GM21360 (cell line): ENCODE data around the gene CDC37.

Experiments
- ATAC-seq: cut with Tn5 transposase; IDR thresholded peaks from one replicate; pipeline ENCODE4 v1.9.1; 2021; ENCODE audit warnings: mild to moderate bottlenecking, moderate library complexity; ENCODE audit not compliant: unreplicated experiment

The CDC37 gene

DNA sequence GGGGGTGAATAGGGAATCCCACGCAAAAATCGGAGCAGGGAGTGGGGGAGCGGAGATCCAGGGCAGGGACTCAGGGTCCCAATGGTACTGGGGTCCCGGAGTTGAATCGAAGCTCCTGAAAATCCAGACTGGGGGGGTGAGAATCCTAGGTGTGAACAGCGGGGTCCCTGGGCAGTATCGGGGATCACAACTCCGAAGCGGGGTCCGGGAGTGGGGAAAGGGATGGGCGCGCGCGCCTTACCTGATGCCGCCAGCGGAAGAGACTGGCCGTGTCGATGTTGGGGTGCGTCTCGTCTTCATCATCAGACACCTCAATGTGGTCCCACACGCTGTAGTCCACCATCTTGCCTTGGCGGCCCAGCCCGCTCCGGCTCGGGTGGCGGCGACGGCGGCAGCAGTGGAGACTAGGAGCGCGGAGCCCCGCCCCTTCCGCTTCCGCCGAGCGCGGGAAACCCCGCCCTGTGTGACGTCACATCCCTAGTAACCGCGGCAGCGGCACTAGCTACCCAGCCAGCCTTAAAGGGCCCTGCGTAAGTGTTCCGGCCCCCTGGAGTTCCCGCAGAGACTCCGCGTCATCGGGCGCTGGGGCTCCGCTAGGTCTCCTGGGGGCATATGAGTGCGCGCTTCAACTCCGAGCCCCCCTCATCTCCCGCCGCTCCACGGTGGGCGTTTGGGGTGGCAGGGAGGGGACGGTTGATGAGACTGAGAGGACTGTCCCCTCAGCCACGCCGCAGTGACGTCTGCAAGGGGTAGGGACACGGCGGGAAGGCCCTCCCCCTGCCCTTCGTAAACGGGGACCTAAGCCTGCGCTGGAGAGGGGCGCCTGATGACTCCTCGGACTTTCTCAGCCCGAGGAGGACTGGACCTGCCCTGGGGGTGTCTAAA, at the start of gene CDC37:
TSS of gene CDC37 (minus strand) at position 406 of the 885 bp plus-strand sequence. CDS start at position 343, 63 bp downstream.
- ATAC-seq = peak; percentile 47

DNA sequence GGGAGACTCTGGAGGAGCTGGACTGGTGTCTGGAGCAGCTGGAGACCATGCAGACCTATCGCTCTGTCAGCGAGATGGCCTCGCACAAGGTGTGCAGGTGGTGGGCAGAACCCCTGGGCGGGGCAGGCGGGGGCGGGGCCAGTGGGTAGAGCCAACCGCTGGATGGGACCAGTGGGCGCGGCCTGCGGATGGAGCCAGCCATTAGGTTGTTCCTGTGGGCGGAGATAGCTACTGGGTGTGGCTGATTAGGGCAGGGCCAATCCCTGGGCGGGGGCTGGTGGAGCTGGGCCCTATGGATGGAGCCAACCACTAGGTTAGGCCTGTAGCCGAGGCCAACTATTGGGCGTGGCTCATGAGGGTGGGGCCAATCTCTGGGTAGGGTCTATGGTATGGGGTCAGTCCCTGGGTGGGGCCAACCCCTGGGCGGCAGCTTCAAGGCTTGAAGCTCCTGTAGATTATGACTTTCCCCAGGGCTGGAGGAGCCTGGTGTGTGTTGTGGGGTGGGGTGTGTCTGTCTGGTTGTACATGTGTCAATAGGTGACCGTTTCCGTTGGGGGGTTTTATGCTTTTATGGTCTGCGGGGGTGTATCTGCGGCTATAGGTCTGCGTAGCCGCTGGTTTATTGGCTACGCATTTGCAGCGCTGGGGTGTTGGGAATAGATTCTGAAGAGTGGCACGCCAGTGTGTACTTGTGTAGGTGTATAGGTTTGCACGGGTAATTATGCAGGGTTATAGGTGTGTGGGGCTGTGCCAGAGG, 47.7 kb upstream of the CDC37 start:
- ATAC-seq = no peak

DNA sequence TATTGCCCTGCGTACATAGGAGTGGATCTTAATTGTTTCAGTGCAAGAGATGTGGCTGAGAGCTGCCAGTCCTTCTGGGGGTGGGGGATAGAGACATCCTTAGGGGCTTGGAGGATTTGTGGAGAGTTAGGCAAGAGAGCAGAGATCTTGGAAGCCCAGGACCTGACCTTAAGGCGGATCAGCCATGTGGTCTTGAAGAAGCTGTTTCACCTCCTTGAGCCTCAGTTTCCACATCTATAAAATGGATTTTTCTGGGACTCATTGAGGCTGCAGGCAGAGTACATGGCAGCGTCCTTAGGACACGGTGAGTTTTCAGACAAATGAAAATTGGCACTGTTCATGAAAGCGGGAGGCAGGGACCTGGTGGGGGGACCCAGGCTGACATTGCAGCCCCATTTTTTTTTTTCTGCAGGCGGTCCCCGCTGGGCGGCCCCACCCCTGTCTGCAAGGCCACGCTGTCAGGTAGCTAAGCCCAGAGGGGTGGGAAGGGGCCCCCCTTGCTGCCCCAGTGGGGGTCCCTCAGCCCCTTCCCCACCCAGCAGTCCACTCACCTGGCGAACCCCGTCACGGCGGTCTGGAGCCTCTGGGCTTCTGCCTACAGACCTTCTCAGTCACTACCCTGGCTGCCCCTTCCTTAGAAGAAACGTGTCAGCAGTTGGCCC, 47.0 kb upstream of the CDC37 start:
- no peak for ATAC-seq

DNA sequence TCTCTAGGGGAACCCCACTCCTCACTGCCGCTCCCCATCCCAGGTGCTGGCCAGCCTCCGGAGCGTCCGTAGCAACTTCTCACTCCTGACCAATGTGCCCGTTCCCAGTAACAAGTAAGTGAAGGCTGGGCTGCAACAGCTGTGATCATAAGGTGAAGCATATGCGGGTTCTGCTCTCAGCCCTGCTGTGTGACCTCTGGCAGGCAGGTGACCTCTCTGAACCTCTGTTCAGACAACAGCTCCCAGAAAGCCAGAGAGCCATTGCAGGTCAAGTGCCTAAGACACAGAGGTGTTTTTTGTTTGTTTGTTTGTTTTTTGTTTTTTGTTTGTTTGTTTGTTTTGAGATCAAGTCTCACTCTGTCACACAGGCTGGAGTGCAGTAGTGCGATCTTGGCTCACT, 45.7 kb upstream of the CDC37 start:
- no peak for ATAC-seq

DNA sequence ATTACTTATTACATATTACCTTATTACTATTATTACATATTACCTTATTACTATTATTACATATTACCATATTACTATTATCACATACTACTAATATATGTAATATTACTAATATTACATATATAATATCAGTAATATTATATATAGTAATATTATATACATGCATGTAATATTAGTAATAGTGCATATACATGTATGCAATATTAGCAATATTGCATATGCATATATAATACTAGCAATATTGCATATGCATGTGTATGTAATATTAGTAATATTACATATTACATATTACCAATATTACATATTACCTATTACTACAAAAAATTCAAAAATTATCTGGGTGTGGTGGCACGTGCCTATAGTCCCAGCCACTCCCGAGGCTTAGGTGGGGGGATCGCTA, 39.4 kb upstream of the CDC37 start:
- ATAC-seq = no peak

DNA sequence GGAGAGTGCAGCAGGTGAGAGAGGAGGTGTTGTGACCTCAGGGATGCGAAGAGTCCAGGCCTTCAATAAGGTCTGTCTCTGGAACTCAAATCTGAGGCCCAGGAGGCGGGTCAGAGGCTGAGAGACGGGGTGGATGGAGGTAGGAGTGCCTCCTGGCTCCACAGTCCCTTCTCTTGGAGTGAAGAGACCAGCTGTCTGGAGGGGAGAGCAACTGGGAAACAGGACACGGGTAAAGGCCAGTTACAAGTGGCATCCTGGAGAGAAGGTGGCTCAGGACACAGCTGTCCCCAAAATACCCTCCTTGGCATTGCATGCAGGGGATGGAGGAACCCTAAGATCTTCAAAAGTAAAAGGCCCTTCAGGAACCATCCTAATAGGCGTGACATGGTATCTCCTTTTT, 36.2 kb upstream of the CDC37 start:
- no peak for ATAC-seq

DNA sequence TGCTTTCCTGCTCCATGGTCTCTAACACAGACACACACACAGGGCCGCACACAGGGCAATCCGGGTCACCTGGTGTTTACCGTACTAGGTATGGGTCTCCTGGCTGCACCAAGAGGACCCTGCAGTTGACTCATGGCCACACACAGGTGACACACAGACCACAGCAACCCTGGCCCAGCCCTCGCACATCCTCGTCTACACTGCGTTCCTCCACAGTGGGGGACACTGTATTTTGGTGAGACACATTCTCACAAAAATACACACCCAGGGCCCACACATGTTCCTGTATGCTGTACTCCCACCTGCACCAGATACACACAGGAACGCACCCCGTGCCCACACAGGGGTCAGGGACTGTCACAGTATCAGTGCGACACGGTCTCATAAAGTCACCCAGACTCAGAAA, 29.8 kb upstream of the CDC37 start:
- no peak for ATAC-seq

DNA sequence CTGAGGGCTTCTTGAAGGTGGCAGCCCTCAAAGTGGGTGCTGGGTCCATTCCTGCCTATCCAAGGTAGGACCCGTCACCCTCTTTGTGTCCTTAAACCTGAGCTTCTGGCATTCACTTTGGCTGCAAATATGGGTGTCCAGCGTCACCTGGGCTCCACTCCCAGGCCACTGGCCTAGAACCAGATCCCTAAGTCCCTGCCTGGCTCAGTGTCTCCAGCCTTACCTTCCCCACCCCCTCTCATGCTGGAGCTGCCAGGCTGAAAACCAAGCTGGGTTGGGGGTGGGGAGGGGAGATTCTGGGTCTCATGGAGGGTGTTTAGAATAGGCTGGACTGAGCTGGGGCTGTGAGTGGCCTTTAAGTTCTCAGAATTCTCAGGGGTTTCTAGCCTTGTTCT, 29.4 kb upstream of the CDC37 start:
- no peak for ATAC-seq

DNA sequence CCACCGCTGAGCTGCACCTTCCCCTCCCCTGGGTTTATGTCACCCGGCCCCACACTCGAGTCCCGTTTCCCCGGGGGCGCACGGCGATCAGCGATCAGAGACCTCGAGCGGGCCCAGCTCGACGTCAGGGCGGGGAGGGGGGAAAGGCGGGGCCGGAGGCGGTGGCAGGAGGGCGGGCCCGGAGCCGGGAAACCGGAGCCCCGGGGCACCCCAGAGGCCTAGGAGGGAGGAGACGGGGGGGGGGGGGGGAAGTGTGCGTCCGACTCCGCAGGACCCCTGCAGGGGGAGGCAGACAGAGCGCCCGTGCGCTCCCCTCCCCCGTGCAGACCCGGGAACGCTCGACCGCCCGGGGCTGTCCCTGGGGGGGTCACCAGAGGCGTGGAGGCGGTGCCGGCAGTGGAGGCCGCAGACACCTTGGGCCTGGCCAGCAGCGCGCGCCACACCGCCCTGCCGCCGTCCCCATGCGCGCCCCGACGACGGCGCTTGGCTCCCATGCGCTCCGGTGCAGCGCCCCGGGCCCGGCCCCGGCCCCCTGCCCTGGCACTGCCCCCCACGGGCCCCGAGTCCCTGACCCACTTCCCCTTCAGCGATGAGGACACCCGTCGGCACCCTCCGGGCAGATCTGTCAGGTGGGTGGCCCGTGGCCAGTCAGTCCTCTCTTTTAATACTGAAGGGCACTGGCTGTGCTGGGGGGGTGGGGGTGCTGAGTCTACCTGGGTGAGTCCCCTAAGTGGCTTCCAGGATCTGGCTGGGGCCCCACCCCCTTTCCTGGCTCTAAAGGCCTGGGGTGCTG, 28.8 kb upstream of the CDC37 start:
- ATAC-seq = no peak

DNA sequence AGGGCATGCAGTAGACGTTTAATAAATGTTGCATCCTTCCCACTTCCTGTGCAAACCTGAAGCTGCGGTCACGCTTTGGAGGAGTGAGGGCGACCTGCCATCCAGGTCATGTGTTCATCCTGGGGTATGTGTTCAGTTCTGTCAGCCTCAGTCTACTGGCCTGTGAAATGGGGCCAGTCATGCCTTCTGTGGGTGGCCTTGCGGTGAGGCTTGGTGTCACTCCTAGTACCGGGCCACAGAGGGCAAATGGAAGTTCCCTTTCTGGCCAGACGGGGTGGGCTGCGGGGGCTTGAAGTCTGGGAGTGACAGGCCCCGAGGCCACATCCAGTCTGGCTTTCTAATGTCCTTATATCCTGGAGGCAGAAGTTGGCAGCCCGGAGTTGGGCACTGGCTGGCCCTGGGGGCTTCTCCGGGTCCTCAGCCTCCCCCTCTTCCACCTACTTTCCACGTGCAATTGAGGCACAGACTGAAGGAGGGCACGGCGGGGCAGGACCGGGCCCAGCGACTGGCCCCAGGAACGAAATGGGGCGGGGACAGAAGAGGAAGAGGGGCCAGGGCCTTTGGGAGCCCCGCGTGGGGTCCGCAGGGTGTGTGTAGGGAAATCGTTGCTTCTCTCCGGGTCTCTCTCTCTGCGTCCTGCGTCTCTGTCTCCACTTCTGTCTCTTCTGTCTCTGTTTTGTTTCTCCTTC, 28.1 kb upstream of the CDC37 start:
- no peak for ATAC-seq

DNA sequence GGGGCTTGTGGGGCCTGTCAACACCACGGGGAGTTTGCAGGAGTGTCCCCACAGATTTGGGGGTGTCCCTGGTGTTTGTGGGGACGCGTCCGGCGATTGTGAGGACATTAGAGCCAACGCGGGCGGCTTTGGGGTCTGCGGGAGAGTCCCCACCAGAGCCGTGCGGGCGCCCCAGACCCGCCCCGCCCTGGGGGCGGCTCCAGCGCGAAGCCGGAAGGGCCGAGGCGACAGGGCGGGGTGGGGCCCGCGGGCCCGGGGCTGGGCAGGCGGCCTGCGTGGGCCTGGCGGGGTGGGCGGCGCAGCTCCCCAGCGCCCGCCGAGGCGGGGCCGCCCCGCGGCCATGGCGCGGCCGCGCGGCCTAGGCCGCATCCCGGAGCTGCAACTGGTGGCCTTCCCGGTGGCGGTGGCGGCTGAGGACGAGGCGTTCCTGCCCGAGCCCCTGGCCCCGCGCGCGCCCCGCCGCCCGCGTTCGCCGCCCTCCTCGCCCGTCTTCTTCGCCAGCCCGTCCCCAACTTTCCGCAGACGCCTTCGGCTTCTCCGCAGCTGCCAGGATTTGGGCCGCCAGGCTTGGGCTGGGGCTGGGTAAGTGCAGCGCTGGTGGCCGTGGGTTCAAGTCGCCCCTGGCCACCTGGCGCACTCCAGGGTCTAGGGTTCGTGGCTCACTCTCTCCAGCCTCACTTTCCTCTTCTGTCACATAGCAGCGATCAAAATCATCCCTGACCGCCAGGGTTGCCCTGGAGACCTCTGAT, 27.3 kb upstream of the CDC37 start:
- no peak for ATAC-seq

DNA sequence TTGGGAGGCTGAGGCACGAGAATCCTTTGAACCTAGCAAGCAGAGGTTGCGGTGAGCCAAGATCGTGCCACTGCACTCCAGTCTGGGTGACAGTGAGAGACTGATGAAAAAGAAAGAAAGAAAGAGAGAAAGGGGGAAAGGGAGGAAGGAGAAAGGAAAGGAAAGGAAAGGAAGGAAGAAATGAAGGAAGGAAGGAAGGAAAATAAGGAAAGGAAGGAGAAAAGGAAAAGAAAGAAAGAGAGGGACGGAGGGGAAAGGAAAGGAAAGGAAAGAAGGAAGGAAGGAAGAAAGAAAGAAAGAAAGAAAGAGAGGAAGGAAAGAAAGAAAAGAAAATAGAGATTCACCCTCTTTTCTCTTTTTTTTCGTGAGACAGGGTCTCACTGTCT, 25.6 kb upstream of the CDC37 start:
- no peak for ATAC-seq

DNA sequence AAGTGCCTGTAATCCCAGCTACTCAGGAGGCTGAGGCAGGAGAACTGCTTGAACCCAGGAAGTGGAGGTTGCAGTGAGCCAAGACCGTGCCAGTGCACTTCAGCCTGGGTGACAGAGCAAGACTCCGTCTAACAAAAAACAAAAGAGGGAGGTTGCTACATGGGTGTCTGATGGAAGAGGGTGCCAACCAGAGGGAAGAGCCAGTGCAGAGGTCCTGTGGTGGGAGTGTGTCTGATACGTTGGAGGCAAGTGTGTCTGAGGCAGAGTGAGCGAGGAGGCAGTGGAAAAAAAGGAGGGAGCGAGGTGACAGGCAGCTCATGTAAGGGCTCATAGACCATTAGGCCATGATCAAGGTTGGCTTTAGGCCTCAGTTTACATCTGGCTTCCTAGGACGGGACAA, 23.8 kb upstream of the CDC37 start:
- no peak for ATAC-seq

DNA sequence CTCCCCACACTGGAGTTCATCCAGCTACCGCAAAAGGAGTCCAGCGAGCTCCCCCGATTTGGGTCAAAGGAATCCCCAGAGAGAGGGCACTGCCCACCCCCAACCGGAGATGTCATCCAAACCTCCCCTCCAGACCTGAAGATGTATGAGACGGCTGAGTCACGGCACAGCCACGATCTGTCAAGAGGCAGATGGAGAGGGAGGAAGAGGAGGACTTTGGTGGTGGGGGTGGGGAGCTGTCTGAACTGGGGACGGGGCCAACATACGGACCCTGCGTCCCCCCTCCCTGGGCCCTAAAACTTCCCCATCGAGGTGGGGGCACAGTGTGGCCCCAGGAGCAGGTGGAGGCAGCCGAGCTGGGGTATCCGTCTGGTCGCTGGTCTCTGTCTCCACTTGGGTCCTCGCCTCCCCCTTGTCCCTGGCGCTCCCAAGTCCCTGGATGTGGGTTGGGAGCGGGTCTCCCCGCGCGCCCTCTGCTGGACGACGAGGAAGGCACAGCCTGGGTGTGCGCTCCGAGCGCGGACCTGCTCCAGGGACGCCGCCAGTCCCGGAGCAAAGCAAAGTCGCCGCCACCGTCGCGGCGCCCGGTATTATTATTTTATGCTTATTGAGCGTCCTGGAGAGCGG, 20.8 kb upstream of the CDC37 start:
- ATAC-seq = no peak

DNA sequence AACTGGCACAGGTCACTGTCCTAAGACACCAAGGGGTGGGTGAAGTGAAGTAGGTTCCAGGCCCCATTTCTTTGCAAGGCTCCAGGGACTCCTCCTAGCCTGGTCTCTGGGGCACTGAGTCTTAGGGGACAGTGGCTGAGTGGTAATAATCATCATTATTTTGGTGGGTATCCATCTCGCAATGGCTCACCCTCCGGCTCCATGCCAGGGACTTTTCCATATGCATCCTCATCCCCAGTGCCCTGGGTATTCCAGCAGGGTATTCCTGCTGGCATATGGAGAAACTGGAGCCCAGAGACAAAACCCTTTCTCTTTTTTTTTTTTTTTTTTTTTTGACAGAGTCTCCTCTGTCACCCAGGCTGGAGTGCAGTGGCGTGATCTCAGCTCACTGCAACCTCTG, 19.5 kb upstream of the CDC37 start:
- no peak for ATAC-seq

DNA sequence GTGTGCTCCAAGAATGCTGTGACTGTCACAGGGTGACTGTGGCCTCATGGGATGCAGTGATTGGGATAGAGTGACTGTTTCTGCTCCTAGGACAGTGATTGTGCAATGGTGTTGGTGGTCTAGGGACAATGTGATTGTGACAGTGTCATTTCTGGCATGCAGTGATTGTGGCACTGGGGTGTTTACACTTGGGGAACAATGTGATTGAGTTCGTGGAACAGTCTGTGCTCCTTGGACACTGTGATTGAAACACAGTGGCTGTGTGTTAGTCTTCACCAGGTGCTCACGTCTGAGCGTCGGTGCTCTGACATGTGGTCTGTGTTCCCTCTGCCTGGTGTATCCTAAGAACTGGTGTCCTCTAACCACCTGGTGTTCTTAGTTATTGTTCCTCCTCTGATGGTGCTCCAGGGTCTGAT, 18.7 kb upstream of the CDC37 start:
- ATAC-seq = no peak

DNA sequence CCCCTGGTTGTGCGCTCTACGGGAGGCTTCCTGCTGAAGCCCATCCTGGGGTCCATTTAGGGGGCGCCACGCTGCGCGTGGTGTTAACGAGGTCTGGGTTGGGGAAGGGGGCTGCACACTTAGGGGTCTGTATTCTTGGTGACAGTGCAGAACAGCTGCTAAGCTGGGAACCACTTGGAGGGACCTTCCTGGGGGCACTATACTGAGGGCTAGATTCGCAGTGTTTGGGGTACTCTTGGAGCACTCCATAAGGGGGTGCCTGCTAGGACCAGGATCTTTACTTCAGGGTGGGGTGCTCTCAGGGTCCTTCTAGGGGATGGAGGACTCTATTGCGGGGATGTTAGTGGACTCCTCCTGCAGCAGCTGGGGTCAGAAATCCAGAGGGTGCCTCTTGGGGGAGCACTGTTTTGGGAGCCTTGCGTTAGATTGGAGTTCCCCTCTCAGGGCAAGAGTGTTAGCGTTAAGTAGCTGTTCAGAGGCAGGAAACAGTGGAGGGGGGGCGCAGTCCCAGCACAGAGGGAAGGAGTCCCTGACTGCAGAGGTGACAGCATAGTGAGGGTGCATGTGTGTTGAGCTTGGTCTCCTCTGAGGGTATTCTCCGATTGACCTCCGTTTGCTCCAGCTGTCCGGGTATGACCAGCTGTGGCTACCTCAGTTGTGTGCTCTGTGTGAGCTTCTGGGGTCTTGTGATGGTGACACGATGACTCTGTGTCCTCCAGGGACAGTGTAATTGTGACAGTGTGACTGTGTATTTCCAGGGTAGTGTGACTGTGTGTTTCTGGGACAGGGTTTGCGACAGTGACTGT, 18.1 kb upstream of the CDC37 start:
- ATAC-seq = no peak
